GM21717 (cell line): Measurements from ENCODE around the gene ADI1.
"Not testable (repeated sequence)": the region's sequence is repeated elsewhere in the genome, so short reads cannot be mapped to it uniquely, and the experiment has no call there.

Source experiments
- ATAC-seq: cut with Tn5 transposase; IDR thresholded peaks from one replicate; pipeline ENCODE4 v1.9.1; 2021; ENCODE audit warnings: mild to moderate bottlenecking, moderate library complexity; ENCODE audit not compliant: unreplicated experiment

ADI1 gene

GRCh38 chr2:3450385-3451010, 68.8 kb downstream of the ADI1 start:
- ATAC-seq: no peak

- ATAC-seq: no peak
Observed at GRCh38 chr2:3449936-3450335, 69.4 kb downstream of the ADI1 start.

- no peak for ATAC-seq
Observed at GRCh38 chr2:3449086-3449485, 70.2 kb downstream of the ADI1 start.

GRCh38 chr2:3448441-3448911, 70.9 kb downstream of the ADI1 start:
- ATAC-seq: not testable (repeated sequence)

- no peak for ATAC-seq
Observed at GRCh38 chr2:3447789-3448317, 71.5 kb downstream of the ADI1 start.
